Fibroblast of upper back skin (primary cell): ENCODE measurements around the gene MOCS2.

ENCODE experiments used
- DNase-seq: peaks from one replicate; pipeline ENCODE4 v3.0.0-alpha.2; 2013

MOCS2 gene

GRCh38 chr5:53092242-53092641 lies 17.3 kb downstream of the MOCS2 start:
- no peak for DNase-seq

GRCh38 chr5:53091289-53091688 lies 18.3 kb downstream of the MOCS2 start:
- peak; percentile 70 for DNase-seq

GRCh38 chr5:53090229-53090628 lies 19.3 kb downstream of the MOCS2 start:
- no peak for DNase-seq

- no peak for DNase-seq
Observed at GRCh38 chr5:53089481-53089991, 20.0 kb downstream of the MOCS2 start.

DNA sequence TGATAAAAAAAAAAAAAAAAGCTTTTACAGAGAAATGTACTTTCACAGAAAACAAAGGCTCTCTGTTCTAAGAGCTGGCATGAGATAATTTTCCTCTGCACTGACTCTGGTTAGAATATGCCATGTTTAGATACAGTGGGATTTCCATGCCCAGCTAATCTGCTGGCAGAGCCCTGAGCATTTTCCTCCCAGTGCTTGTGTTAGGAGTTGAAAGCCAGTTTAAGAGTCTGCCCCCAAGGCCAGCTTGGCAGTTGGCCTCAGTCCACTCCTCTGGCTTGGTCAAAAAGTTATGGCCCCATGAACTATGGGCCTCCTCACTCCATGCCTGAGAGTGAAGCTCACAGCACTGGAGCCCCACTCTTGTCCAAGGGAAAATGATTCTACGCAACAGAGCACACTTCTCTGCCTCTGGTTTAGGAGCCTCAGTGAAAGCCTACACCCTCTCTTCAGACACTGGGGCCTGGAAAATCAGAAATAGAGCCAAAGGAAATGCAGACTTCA lies 21.9 kb downstream of the MOCS2 start:
- DNase-seq: no peak

DNA sequence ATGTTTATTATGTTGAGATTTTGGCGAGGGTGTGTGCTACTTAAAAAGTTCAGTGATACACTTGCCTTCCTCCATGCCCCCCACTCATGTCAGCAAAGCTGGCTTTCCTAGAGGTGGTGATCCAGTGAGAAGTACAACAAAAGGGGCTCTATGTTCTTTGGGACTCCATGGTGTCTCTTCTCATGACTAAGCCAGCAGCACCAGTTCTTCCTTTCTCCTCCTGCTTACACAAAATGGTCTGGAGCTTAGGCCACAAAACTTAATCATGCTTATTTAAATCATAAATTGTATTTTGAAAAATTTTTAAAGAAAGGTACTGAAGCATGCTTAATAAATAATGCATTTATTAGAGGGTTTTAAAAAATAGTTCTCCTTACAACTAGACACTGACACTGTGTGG lies 22.4 kb downstream of the MOCS2 start:
- no peak for DNase-seq

DNA sequence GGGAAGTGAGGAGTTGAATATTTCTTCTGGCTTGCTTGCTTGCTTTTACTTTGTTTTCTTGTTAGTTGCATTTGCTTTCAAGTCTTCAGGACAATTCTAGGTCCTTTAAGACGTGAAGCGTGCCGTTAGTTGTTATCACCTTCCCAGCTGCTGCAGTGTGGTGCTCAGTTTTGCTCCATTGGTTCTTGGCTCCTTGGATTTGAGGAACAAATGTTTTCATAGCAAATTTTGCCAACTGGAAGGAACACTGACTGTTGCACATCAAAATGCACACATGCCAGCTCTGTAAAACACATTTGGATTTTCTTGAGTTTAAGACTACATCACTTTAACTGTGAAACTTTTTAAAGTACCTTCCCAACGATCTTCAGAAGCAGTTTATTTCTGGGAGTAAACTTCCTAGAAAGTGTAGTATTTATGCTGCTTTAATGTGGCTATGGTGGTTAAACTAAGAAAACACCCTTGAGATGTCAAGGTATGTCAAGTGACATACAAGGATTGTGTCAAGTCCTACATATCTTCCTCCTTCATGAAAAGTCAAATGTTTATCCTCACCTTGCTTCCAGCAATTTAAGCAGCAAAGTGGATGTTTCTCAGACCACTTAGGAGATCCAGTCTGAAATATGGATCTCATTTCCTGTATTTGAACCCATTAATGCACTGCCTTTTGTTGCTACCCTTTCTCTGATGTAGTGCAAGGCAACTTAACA lies 24.9 kb downstream of the MOCS2 start:
- no peak for DNase-seq

- DNase-seq: no peak
Observed at GRCh38 chr5:53083927-53084326, 25.6 kb downstream of the MOCS2 start.

GRCh38 chr5:53080271-53080670 lies 29.3 kb downstream of the MOCS2 start:
- DNase-seq: no peak

DNA sequence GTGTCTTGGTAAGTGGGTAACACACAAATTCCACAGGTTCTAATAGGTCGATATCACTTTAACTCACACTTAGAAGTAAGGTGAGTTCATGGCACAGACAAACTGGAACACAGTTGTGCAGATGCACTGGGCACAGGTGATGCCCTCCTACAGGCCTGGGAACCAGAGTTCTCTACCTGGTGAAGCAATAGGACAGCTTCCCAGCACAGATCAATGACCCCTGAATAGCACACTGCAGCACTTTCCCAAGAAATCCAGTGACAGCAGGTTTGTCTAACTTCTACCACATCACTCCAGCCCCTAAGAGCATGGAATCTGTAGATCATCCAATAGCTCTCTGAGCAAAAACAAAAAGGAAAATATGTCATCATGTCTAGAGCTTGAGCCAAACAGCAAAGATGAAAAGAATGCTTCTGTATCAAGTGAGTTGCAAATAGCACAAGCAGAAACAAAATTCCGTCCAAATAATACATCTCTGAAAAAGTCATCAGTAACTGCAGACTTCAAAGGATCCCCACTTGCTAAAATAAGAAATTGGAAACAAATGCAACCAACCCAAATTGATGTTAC lies 33.5 kb downstream of the MOCS2 start:
- DNase-seq: no peak

DNA sequence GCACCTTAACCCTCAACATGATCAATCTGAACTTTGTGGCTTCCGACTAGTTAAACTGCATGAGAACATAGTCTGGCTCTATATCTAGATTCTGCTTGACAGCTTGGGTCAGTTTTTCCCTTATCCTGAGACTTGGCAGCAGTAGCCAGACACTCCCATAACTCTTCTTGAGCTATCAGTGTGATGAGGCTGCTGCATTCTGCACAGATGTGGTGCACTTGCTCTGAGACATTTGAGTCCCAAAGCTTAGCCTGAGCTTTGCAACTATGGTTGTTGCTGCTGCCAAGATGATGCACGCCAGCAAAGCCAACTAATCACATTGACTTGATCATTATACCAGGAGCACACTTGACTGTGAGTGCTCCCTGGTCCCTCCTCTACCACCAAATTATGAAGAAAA lies 36.2 kb downstream of the MOCS2 start:
- DNase-seq: peak; percentile 32

GRCh38 chr5:53071738-53072137 lies 37.8 kb downstream of the MOCS2 start:
- DNase-seq: peak; percentile 54

DNA sequence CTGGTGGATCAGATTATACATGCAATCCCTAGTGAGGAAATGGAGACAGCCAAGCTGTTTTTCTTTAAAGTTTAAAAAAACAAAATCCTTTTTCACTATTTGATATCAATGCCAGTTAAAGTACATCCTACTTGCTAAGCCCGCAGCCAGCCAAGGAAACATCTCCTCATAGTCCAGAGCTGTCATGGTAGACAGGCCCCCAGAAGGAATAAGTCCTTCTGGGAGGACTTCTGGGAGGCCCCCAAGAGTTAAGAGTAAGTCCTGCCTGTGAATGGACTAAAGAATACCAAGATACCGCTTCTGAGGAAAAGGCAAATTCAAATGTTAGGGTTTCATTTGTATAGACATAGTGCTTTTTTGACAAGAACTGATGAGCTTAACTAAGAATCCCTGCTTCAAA lies 38.3 kb downstream of the MOCS2 start:
- no peak for DNase-seq

DNA sequence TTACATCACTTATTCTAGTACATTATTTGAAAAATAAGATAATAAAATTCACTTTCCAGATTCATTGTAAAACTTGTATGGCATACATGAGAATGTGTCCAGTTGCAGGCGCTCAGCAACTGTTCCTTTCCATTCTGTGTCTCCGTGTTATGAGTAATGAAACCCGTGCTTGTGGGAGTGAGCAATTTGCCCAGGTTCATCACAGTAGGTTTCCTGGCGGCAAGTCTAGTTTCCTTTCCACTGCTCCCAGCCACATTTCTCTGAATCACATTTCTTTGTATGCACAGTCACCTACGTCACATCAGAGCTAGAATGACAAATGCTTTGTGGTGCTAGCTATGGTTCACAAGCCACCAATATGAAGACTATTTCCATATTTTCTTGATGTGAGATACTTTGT lies 39.9 kb downstream of the MOCS2 start:
- DNase-seq: peak; percentile 73

DNA sequence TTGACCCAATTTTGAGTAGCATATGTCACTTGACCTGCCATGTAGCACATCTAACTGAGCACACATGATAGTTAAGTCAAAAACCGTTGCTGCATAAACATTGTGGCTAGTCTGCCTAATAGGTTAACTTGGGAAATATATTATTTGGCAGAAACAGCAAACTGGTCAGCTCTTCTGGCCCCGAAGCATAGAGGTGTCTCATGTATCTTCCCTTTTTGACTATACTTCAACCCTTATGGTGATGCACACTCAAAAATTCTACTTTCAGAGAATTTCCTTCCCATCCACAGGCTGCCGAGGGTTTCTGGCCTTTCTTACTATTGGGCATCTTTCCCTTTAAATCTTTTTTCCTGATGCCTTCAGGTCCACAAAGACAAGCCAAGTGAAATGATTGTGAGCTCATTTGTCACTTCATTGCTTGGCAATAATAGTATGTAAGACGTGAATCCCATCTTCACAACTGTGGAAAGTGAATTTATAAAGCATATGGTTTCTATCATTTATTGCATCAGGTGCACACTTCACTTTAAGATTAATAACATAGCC lies 41.2 kb downstream of the MOCS2 start:
- peak; percentile 37 for DNase-seq

DNA sequence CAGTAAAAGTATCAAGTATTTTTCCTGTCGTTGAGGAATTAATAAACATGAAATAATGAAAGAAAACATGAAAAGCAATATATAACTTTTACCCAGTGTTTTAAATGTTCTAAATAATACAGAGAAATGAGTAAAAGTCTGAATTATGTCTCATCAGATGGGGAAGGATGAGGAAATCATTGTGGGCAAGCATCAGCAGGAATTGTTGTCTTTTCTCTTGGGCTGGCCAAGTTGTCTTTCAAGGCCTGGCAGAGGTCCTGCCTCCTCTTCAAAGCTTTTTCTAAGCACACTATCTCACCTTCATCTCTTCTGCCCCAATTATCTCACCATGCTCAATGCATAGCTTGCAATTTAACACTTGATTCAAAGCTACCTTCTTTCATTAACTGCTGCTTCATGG lies 41.9 kb downstream of the MOCS2 start:
- DNase-seq: no peak

GRCh38 chr5:53066088-53066487 lies 43.5 kb downstream of the MOCS2 start:
- no peak for DNase-seq

DNA sequence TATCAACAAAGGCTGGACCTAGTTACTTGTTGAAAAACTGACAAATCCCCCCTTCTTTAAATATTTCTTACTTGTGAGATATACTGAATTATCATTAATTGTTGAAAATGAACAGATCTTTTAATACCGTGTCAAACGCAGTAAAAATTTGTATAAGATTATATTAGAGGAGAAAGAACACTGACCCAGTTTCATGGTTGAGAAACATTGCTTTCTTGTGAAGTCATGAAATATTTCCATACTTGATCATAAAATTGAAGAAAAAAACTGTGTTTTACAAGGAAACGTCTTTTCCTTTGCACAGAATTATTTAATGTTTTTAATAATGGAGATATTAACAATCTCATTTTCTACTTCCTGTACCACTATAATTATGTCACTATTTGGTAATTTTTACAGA lies 45.8 kb downstream of the MOCS2 start:
- DNase-seq: no peak

GRCh38 chr5:53063176-53063575 lies 46.4 kb downstream of the MOCS2 start:
- peak; percentile 24 for DNase-seq

DNA sequence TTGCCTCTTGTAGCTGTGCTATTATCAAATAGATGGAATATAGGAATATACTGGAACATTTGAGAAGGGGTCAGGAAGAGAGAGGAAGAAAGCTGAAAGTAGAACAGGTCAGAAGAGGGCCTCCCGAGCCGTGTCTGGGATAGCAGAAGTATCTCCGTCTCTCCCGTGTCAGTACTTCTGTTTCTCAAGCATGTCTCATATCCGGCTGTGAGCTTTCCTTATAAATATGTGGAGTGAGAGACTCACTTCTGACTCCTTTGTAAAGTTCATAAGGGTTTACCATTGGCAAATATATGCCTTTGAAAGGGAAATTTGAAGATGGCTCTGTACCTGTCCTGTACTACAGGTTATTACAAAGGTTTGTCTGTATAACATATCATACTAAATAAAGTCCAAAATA lies 50.3 kb downstream of the MOCS2 start:
- DNase-seq: no peak

DNA sequence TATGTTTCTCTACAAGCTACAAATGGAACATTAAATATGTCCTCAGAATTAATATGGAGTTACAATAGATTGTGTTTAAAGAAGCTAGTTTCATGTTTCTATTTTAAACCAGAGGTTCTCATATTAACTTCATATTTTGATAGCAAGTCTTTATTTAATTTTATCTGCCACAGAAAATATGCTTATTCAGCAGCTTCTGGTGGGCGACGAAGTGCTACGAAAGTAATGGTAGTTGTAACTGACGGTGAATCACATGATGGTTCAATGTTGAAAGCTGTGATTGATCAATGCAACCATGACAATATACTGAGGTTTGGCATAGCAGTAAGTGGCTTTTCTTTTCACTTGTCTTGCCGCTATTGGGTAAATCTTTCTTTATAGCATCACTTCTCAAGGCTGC lies 54.2 kb downstream of the MOCS2 start:
- no peak for DNase-seq

DNA sequence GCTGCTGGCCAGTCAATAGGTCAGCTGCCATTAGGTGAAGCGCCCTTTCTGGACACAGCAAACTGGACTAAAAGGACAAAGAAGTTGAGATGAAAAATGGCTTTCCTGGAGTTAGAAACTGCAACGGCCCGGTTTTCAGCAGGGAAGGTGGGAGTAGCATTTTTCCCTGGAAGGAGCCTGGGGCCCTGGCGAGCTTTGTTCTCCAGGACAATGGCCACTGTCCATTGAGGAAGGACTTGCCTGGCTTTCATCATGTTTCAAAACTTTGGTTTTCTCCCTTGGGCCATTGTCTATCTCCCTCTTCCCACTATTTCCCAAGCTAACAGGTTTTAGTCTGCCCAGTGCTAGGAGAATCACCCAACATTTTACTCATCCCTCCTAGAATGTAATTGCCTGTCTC lies 56.2 kb downstream of the MOCS2 start:
- no peak for DNase-seq

DNA sequence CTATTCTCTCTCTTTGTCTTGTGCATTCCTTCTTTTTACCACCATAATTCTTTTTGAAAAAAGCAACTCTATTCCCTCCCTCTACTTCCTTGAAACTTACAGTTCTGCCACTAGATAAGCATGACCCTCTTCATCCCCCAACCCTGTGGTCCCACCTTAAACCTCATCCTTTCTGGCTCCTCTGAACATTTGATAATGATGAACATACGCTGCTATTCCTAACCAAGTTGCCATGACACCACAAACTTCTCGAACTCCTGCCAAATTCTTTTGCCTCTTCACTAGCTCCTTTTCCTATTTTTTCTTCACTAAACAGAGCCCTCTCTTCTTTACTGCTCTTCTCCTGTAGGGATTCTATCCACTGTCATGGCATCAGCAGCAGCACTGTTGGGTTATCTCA lies 57.1 kb downstream of the MOCS2 start:
- DNase-seq: peak; percentile 49

DNA sequence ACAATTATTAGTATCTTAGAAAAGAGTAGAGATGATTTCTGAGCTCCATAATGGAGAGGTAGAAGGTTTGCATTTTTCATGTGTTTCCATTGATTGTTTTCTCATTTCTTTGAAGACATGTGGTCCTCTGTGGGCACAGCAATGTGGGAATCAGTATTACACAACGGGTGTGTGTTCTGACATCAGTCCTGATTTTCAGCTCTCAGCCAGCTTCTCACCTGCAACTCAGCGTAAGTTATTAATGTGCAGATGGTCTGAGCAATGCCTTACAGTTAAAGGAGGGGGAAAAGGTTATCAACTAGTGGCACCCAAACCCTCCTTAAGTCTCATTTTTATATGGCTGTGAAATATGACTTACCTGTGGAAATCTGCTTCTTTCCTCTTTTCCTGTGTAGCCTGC lies 61.3 kb downstream of the MOCS2 start:
- DNase-seq: no peak
